Tibial artery (tissue), 4 donors: ENCODE results near the gene CSRNP2.

Experiments
- DNase-seq, 2 donors: peaks; one replicate each; pipeline ENCODE4 v3.0.0-alpha.2; 2019
- H3K27ac ChIP-seq, 2 donors: fragments of 200-600 bp; sonication (generic) in 1 of 2; 1 replicate in 1 of 2; 2 replicates in 1 of 2; pipeline ENCODE4 v1.5.1; 2018 to 2019; ENCODE audit warnings: mild to moderate bottlenecking in 1 of 2
- H3K27me3 ChIP-seq, 2 donors: fragments of 200-600 bp; sonication (generic) in 1 of 2; one replicate each; pipeline versions ENCODE4 v1.5.1 to v1.6.0; 2016 to 2019
- H3K36me3 ChIP-seq, 3 donors: fragments of 200-600 bp; sonication (generic) in 2 of 3; one replicate each; pipeline ENCODE4 v1.5.1; 2016 to 2019; ENCODE audit warnings: mild to moderate bottlenecking in 2 of 3
- H3K4me1 ChIP-seq, 4 donors: fragments of 200-600 bp; sonication (generic) in 2 of 4; 1 replicate in 3 of 4; 2 replicates in 1 of 4; pipeline ENCODE4 v1.5.1; 2016 to 2019
- H3K4me3 ChIP-seq, 2 donors: fragments of 200-600 bp; sonication (generic) in 1 of 2; 1 replicate in 1 of 2; 2 replicates in 1 of 2; pipeline ENCODE4 v1.5.1; 2018 to 2019; ENCODE audit warnings: mild to moderate bottlenecking in 2 of 2
- H3K9me3 ChIP-seq, 3 donors: fragments of 200-600 bp; sonication (generic) in 1 of 3; one replicate each; pipeline ENCODE4 v1.5.1; 2016 to 2019
- intact Hi-C: fragments of 100-400 bp; cut with DNase I; formaldehyde crosslinking; loops from one replicate; pipeline ENCODE4 v1.15.0; 2023; ENCODE audit warnings: low total_unique reads
- TF ChIP-seq, protein P1 (sequence below), 2 experiments: fragments of 200-600 bp in 1 of 2; fragments of 450-650 bp in 1 of 2; IDR thresholded peaks; one replicate each; pipeline ENCODE4 v1.5.1; 2017 to 2019; ENCODE audit warnings: antibody characterized with exemption in 2 of 2, mild to moderate bottlenecking in 1 of 2, moderate library complexity in 1 of 2

CSRNP2 gene

DNA sequence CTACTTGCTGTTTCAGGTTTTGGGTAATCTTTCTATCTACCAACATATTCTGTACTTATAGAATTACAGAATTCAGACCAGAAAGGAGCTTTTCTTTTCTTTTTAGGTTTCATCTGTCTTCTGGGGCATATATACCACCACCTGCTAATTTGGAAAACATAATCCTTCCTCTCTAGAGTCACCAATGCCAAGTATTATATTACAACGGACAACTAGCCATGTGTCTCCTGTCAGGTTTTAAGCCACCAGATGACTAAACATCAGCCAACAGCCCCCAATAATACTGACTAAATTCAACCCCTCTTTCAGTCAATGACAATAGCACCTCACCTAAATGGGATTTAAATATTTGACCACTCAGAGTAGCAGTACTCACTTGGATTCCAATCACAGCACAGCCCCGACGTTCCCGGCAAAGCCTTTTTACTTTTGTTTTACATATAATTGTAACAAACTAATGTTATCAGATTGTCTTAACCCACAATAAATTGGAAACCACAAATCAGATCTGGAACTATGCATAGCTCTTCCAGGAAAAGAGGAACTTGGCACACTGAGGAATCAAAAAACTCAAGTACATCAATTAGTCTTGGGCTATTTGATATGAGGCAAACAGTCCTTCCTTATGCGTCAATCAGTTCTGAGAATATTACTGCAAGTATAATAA, 70.7 kb downstream of the CSRNP2 start:
- no peak for DNase-seq
- intact Hi-C loops = no loop called here
- Histone ChIP-seq H3K9me3 (no peaks in the 10 kb centered on the region), H3K4me3 (no peak overlapping the region), H3K27me3 (no peaks in the 10 kb centered on the region), H3K36me3 (peaks cover 7 to 8% (median 7%) of the 10 kb centered on the region in 3 donors), H3K27ac (no peak overlapping the region), H3K4me1 (peaks cover 0 to 27% (median 5%) of the 10 kb centered on the region in 4 donors)
- TF ChIP-seq, protein P1, sequence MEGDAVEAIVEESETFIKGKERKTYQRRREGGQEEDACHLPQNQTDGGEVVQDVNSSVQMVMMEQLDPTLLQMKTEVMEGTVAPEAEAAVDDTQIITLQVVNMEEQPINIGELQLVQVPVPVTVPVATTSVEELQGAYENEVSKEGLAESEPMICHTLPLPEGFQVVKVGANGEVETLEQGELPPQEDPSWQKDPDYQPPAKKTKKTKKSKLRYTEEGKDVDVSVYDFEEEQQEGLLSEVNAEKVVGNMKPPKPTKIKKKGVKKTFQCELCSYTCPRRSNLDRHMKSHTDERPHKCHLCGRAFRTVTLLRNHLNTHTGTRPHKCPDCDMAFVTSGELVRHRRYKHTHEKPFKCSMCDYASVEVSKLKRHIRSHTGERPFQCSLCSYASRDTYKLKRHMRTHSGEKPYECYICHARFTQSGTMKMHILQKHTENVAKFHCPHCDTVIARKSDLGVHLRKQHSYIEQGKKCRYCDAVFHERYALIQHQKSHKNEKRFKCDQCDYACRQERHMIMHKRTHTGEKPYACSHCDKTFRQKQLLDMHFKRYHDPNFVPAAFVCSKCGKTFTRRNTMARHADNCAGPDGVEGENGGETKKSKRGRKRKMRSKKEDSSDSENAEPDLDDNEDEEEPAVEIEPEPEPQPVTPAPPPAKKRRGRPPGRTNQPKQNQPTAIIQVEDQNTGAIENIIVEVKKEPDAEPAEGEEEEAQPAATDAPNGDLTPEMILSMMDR (IDR thresholded peaks at IDR 0.05) = no peak

DNA sequence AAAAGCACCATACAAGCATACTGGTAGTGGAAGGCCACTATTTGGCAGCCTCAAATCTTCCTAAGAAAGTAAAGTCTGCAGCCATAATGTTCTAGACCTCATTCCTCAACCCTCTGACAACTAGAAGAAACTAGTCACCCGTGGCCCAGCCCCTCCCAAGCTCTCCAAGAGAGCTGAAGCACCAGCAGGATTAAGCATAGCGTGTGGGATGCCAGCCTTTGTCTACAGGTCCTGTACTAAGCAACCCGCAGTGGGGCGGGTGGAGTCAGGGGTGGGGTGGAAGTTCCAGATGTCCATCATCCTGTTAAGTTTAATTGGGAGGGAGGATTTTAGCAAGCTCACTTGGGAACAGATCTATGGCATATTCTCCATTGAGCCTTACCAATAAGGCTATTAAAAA, 71.4 kb downstream of the CSRNP2 start:
- TF ChIP-seq, protein P1 (IDR thresholded peaks at IDR 0.05) = no peak
- Histone ChIP-seq H3K27ac (no peak overlapping the region), H3K36me3 (peaks cover 11 to 15% (median 15%) of the 10 kb centered on the region in 3 donors), H3K27me3 (no peaks in the 10 kb centered on the region), H3K4me1 (peaks cover 0 to 27% (median 5%) of the 10 kb centered on the region in 4 donors), H3K9me3 (no peaks in the 10 kb centered on the region), H3K4me3 (no peak overlapping the region)
- no peak for DNase-seq
- intact Hi-C loops = no loop called here
